Measurements from ENCODE around the gene CPLX3. TPM values are rescaled to one million over a fixed set of nuclear protein-coding genes. Genes with fewer than 3 reads are reported as not detected.

The CPLX3 gene
- total RNA-seq, 1 donor from 2014 or later: not detected

GRCh38 chr15:74843891-74844299 is 17.5 kb downstream of the CPLX3 start:
- no peak for DNase-seq (ENCODE audit: low spot score)

DNA sequence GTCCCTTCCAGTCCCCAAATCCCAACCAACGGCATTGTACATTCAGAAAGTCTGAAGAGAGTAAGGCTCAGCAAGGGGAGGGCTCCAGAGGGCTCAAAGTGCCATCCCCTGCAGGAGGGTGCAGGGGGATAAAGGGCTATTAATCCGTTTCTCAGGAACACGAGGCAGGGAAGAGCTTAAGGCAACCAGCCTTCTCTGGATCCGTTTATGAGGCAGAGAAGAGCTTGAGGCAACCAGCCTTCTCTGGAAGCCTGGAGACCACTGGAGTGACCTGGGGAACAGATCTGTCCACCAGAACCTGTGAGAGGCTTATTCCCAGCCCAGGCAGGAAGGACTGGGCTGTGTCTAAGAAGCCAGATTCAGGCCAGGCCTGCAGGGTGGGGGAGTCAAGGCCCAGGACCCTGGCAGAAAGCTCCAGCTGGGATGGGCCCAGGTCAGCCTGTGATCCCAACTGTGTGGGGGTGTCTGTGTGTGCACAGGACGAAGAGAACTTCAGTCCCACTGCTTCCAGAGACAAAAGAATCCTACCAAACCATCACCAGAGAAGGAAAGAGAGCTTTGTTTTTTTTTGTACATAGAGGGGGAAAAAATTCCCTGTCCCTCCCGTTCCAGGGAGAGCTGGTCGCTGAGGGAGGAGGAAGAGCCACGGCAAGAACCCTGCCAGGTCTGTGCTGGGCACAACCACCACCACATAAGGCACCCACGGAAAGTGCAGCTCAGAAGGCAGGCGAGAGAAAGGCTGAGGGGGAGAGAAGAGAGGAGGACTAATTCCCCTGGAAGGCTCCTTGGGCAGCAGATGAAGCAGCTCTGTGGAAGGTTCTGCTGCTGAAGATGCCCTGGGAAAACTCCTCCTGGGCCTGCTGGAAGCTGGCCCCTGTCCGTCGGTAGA is 18.1 kb downstream of the CPLX3 start:
- DNase-seq (ENCODE audit: low spot score): no peak

- no peak for DNase-seq (ENCODE audit: low spot score)
These were observed 18.8 kb downstream of the CPLX3 start for GRCh38 chr15:74845208-74845568.

- no peak for DNase-seq (ENCODE audit: low spot score)
These were observed 19.2 kb downstream of the CPLX3 start for GRCh38 chr15:74845581-74845980.

DNA sequence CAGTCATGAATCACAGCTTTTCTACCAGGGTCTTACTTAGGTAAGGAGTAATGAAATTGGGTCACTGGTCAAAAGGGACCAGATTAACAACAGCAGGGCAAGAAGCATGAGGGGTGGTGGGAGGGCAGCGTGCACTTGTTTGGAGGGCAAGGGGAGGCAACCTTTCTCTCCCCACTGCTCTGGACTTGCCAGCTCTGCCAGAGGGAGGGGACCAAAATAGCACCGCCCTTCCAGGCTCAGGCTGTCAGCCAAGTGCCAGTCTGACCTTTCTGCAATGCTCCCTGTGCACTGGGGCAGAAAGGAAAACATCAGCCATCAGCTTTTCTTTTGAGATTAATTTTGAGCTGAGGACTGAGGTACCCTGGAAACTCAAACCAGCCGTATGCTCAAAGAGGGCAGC is 21.0 kb downstream of the CPLX3 start:
- no peak for DNase-seq (ENCODE audit: low spot score)

DNA sequence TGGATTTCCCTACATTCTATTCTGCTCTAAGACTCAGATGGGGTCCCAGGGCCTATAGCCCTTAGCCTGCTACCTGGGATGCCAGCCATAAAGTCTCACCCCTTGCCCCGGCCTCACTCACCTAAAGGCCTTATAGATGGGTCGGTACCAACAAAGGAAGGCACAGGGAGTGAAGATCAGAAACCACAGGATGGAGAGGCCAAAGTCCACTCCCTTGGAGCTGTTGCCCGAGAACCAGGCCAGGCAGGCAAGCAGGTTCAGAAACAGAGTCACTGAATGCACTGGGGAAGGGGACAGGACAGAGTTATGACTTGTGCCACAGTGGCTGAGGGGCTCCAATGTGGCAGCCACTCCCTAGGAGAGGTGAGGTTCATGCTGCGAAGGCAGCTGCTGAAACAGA is 24.0 kb downstream of the CPLX3 start:
- peak; percentile 30 for DNase-seq (ENCODE audit: low spot score)

GRCh38 chr15:74851960-74852359 is 25.5 kb downstream of the CPLX3 start:
- DNase-seq (ENCODE audit: low spot score): no peak

GRCh38 chr15:74854453-74855022 is 28.1 kb downstream of the CPLX3 start:
- no peak for DNase-seq (ENCODE audit: low spot score)

DNA sequence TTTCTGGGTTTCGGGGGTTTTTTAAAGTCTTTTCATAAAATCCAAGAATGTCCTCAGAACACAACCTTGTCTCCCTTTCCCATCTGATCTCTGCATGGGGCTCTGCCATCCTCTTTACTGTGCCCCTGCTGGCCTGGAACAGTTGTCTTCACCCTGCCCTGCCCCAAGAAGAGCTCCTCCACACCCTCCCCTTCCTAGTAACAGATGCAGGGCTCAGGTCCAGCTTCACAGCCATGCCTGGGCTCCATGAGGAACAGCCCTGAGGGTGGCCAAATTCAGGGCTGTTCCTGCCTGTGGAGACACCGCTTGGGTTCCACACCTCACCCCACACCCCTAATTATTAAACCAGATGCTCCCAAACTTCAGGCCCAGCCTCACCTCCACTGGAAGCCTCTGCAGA is 29.4 kb downstream of the CPLX3 start:
- DNase-seq (ENCODE audit: low spot score): no peak

GRCh38 chr15:74856537-74856936 is 30.1 kb downstream of the CPLX3 start:
- no peak for DNase-seq (ENCODE audit: low spot score)

- DNase-seq (ENCODE audit: low spot score): peak; percentile 31
These were observed 30.7 kb downstream of the CPLX3 start for GRCh38 chr15:74857082-74857655.

- DNase-seq (ENCODE audit: low spot score): no peak
These were observed 31.4 kb downstream of the CPLX3 start for GRCh38 chr15:74857671-74858368.

DNA sequence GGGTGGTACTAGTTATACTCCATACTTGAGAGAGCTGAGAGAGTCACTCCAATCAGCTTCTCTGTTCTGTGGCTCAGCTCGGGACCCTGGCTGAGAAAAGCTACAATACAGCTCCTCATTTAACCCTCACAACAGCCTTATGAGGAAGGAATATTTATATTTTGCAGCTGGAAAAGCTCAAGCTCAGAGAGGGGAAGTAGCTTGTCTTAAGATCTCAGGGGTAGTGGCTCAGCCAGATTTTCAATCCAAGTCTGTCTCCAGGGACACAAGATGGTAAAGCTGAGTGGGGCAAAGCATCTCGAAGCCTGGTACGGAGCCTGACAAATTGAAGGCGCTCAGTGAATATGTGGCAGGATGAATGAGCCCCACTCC is 31.9 kb downstream of the CPLX3 start:
- DNase-seq (ENCODE audit: low spot score): no peak

- no peak for DNase-seq (ENCODE audit: low spot score)
These were observed 37.0 kb downstream of the CPLX3 start for GRCh38 chr15:74863239-74864056.

DNA sequence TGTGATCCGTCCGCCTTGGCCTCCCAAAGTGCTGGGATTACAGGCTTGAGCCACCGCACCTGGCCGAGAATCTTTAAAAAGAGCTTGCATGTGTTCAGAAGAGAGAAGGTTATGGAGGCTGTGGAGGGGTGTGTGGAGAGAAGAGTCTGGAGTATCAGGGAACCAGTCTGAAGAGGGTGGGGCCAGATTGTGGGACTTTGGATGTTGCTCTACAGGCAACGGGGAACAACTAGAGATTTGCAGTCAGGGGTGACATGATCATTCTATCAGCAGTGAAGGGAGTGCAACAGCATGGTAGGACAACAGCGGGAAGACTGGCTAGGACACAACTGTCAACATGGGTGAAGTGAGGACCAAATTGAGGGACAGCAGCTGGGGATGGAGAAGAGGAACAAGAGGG is 37.9 kb downstream of the CPLX3 start:
- no peak for DNase-seq (ENCODE audit: low spot score)

GRCh38 chr15:74865316-74865715 is 38.9 kb downstream of the CPLX3 start:
- DNase-seq (ENCODE audit: low spot score): no peak

DNA sequence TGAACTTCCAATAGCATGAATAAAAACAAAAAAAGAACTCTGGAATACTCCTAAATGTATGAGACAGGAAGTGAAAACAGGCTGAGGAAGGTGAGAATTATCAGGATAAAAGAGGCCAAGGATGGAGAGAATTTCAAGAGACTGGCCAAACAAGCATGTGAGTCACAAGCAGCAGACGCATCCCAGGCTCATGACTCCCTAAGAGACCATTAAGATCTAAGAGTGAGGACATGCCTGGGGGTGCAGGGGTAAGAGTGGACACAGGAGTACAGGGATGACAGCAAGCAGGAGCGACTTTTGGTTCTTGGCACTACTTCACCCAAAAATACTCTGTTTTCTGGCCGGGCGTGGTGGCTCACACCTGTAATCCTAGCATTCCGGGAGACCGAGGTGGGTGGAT is 39.7 kb downstream of the CPLX3 start:
- DNase-seq (ENCODE audit: low spot score): no peak

DNA sequence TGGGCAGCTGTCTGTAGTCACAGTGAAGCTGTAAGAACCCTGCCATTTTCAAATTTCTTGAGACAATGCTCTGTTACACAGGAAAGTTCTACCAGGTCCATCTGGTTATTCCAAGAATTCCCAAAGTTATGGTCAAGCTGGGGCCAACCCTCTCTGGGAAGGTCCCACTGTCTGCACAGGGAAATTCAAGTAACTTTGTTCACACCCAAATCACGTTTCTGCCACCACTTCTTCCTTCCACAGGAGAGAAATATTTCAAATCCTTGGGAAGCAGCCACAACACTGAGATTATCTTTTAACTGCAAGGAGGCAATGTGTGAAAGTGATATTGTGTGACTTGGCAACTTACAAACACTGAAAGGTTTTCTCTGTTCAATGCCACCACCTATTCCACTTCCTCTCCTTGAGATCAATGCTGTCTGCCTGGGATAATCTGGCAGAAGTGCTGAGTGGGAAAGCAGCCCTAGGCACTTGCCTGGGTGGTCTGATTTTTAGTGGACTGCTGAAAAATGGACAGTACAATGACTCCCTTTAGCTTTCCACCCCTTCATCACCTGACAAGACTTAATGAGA is 41.1 kb downstream of the CPLX3 start:
- no peak for DNase-seq (ENCODE audit: low spot score)

DNA sequence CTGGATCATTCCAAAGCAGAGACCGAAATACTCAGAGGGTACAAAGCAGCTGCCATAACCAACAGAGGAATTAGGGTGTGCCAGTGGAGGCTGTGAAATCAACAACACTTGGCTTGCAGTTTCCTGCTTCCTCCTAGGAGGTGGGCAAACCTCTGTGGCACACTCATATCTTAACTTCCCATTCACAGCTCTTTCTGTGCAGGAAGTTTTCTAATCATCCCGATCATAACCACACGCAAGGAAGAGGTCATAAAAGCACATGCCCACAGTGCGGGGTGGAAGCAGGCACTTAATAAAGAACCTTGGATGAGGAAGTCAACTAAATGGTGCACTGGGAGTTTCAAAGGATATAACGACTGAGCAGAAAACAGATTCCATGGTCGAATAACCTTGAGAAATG is 41.6 kb downstream of the CPLX3 start:
- no peak for DNase-seq (ENCODE audit: low spot score)

DNA sequence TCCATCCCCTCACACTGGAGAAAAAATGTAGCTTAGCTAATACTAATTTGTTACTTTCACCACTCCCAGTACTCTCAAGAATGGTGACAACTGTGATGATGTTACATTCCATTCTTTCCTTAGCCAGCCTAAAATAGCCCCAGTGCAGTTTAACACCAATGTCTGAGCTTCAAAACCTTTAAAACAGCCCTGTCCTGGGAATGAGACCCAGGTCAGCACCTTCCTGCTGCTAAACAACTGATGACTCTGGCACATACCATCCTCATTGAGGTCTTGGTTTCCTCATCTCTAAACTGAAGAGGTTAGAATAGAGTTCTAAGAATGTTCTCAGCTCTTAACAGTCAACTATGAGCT is 42.9 kb downstream of the CPLX3 start:
- no peak for DNase-seq (ENCODE audit: low spot score)

DNA sequence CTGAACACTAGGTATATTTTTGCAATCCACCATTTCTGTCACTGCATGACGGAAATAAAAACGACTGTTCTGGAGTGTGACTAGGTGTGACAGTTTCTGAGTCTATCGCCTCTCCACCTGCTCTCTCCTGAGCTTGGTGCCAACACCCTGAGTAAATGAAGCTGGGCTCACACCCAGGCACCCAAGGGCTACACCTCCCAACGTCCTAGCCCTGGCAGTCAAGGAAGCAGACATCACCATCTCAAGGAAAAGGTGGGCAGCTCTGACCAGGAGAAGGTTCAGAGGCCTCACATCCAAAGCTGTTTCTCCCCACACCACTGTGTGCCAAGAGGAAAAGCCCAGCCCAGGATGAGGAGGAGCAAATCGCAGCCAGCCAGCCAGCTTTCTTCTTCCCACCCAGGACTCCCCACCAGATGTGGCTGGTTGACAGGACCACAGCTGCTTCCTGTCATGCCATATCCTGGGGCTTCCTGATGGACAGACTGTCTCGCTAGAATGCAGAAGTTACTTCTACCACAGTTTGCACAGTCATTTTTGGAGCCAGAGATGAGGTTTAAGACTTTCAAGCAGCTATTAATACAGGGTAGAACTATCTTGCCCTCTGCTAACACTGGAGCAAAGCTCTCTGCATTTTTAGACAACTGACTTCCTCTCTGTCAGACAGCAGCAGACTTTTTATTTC is 43.4 kb downstream of the CPLX3 start:
- DNase-seq (ENCODE audit: low spot score): peak; percentile 65

All from mucosa of gallbladder (tissue), 1 donor.